Loucy (cell line): ENCODE results near the gene PDGFB.

ENCODE experiments used
- CTCF ChIP-seq: fragments of 200-600 bp; sonication (generic); conservative IDR thresholded peaks from 2 replicates; pipeline ENCODE4 v1.5.1; 2014; ENCODE audit warnings: mild to moderate bottlenecking, antibody characterized with exemption, low read length
- EZH2phosphoT487 ChIP-seq: fragments of 200-600 bp; IDR thresholded peaks from 2 replicates; pipeline ENCODE4 v1.6.1; 2018; ENCODE audit warnings: antibody characterized with exemption, mild to moderate bottlenecking, moderate library complexity, borderline replicate concordance

GRCh38 chr22:39279170-39279850, 34.5 kb upstream of the PDGFB start:
- TF ChIP-seq CTCF (no peak), EZH2phosphoT487 (no peak)
